ENCODE data around the gene DOK1. TPM values are rescaled to one million over a fixed set of nuclear protein-coding genes. Genes with fewer than 3 reads are reported as not detected.
A peak's percentile ranks its signal among the peaks of the same experiment; 100 is the strongest.

Gene DOK1
- 10.7 to 11.9 TPM (median 10.8 TPM) in 3 replicates for total RNA-seq

DNA sequence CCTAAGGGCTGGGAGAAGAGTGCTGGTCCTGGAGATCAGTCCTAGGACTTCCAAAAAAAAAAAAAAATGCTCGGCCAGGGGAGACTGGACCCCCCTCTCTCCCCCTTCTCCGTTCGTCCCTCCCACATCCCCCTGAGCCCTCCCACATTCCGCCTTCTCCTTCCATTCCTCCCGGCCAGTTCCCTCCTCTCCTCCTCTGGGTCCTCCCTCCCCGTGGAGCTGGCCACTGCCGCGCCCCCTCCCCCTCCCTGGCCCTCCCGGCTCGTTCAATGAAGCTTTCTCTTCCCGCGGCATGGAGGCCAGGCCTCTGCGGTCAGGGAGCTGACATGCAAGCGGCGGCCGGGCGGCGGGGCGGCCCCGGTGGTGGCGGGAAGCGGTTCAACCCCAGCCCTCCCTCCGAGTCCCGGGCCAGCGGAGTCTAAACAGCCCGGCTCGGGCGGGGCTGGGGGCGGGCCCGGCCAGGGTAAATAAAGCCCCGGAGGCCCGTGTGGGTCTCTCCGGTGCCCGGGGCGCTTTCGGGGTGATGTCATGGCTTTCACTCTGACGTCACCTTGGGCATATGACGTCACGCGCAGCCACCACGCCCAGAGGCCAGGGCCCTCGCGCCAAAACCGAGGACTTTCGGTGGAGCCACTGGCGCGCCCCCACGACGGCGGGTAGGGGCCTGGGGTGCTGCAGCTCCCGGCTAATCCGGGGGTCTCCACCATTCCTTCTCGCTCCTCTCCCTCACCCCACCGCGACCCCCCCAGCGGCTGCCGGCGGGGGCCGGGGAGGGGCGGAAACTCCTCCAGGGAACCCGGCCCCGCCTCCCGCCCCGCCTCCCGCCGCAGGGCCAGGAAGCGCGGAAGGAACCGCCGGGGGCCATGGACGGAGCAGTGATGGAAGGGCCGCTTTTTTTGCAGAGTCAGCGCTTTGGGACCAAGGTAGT is at the start of gene DOK1, which contains the start of gene LOXL3:
Gene DOK1, plus strand, starts transcription at position 829 of the 928 bp plus-strand sequence. Its CDS starts 35 bp downstream, at position 864.
Gene LOXL3, minus strand, starts transcription at position 51 of the 928 bp plus-strand sequence. CDS start 1,308 bp downstream, outside the sequence.
- peak within 1 kb of the TSS; percentile 87 for H3K27ac Mint-ChIP-seq
- TF ChIP-seq, protein P1, sequence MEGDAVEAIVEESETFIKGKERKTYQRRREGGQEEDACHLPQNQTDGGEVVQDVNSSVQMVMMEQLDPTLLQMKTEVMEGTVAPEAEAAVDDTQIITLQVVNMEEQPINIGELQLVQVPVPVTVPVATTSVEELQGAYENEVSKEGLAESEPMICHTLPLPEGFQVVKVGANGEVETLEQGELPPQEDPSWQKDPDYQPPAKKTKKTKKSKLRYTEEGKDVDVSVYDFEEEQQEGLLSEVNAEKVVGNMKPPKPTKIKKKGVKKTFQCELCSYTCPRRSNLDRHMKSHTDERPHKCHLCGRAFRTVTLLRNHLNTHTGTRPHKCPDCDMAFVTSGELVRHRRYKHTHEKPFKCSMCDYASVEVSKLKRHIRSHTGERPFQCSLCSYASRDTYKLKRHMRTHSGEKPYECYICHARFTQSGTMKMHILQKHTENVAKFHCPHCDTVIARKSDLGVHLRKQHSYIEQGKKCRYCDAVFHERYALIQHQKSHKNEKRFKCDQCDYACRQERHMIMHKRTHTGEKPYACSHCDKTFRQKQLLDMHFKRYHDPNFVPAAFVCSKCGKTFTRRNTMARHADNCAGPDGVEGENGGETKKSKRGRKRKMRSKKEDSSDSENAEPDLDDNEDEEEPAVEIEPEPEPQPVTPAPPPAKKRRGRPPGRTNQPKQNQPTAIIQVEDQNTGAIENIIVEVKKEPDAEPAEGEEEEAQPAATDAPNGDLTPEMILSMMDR (IDR thresholded peaks at IDR 0.05; ENCODE audit: unreplicated experiment): no peak
- H3K27me3 Mint-ChIP-seq (ENCODE audit: low read depth): peaks cover 19% of the 10 kb centered on the region
- peaks cover 24% of the 10 kb centered on the region for H3K4me1 Mint-ChIP-seq
- H3K36me3 Mint-ChIP-seq: peaks cover 3% of the 10 kb centered on the region
- peak within 1 kb of the TSS; percentile 79 for H3K4me3 Mint-ChIP-seq
- peak; percentile 65 to 82 for DNase-seq (ENCODE audit: low spot score in 2 of 2, unreplicated experiment in 2 of 2)
- H3K9me3 Mint-ChIP-seq: no peaks in the 10 kb centered on the region

DNA sequence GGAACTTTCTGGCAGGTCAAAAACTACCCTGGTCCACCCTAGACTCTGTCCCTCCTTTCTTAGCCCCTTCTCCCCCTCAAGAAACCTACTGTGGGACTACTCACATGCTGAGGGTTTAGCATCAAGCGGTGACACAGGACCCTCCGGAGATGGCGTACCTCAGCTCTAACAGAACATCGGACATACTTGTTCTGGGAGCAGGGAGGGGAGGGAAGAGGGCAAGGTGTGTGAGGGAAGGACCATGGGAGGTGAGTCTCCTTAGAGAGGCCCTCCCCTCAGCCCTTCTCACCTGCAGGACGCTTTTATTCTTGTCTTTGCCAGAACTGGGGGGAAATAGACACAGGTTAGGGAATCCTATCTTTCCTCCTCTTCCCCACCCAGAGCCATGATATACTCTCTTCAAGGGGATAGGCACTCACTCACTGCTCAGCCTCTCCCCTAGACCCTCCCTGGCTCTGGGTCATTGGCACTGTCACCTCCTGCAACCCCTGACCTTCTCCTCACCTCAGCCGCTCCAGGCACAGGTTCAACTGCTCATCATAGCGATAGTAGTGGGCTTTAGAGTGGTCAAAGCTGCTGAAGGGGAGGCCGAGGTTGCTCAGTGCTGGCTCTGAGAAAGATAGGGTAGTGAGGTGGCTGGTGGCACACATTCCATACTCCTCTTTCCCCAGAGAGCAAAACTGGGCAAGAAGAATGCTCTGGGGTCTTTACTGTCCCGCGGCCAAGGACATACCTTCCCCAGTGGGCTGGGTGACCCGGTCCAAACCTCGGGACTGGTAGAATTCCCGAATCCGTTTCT is 48.9 kb upstream of the DOK1 start:
- H3K27me3 Mint-ChIP-seq (ENCODE audit: low read depth): peaks cover 64% of the 10 kb centered on the region
- H3K4me1 Mint-ChIP-seq: peaks cover 44% of the 10 kb centered on the region
- H3K27ac Mint-ChIP-seq: no peak overlapping the region
- no peaks in the 10 kb centered on the region for H3K9me3 Mint-ChIP-seq
- TF ChIP-seq, protein P1 (IDR thresholded peaks at IDR 0.05; ENCODE audit: unreplicated experiment): no peak
- H3K36me3 Mint-ChIP-seq: peaks cover 16% of the 10 kb centered on the region
- no peak for DNase-seq (ENCODE audit: low spot score in 2 of 2, unreplicated experiment in 2 of 2)
- peak overlapping the region; percentile 18 for H3K4me3 Mint-ChIP-seq

DNA sequence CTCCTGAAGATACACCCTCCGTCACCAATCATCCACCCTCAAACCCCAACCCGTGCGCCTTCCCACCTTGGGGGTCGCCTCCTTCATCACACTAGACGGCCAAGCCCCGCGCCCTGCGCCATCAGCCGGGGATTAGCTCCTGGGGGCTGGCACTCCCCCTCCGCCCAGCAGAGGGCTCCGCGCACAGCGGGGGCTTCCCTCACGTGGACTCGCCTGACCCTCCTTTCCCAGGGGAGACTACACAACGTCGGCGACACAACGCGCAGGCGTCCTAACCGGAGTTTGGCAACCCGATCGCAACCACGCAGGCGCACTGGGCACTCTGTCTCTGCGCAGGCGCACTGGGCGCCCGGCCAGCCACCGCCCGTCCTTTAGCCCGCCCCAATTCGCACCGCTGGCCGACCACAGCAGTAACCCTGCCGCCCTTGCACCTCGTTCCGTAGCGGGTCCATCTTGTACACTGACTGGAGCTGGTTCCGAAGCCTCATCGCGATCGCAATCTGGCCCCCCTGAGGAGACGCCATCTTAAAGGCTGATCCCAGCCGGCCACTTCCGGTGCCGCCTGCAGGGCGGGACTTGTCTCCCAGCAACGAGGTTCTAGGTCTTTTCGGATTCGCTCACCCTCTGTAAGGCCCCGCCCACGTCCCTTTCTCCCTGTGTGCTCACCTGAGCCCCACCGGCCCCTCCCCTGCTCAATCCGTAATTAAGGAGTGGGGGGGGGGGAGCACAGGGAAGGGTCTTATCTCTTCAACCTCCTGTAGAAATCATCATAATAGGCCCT is 47.2 kb upstream of the DOK1 start, which contains the start of gene PCGF1:
Gene PCGF1, minus strand, starts transcription at position 551 of the 781 bp plus-strand sequence. Its CDS starts 27 bp downstream, at position 524.
- H3K4me3 Mint-ChIP-seq: peak within 1 kb of the TSS; percentile 96
- H3K9me3 Mint-ChIP-seq: no peaks in the 10 kb centered on the region
- H3K36me3 Mint-ChIP-seq: peaks cover 16% of the 10 kb centered on the region
- H3K27me3 Mint-ChIP-seq (ENCODE audit: low read depth): peaks cover 63% of the 10 kb centered on the region
- TF ChIP-seq, protein P1 (IDR thresholded peaks at IDR 0.05; ENCODE audit: unreplicated experiment): peak; percentile 35
- peak; percentile 95 to 98 for DNase-seq (ENCODE audit: low spot score in 2 of 2, unreplicated experiment in 2 of 2)
- peaks cover 35% of the 10 kb centered on the region for H3K4me1 Mint-ChIP-seq
- peak within 1 kb of the TSS; percentile 99 for H3K27ac Mint-ChIP-seq

DNA sequence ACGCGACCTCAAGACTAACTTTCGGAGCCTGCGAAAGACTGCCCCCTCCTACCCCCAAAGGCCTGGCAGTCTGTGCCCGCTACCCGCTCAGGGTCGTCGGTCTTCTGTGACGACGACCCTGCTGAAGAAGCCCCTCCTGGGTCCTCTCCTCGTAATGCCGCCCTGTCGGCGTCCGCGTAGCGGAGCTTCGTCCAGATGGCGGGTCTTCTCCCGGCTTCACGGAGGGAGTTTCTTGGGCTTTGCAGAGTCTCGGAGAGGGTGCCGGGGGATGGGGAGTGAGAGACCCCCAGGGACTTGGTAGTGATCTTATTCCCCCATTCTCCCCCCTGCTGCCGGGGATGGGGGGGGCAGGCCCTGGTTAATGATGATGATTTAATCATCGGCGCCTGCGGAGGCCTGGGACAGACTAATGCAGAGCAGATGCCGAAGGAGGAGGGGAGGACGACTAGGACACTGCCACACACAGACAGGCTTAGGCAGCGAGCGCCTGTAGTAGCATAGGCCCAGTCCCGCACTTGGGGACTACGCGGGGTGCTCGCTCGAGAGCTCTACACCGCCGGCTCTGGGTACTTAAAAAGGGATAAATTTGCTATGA is 46.5 kb upstream of the DOK1 start:
- peak overlapping the region; percentile 99 for H3K27ac Mint-ChIP-seq
- peak overlapping the region; percentile 96 for H3K4me3 Mint-ChIP-seq
- peaks cover 63% of the 10 kb centered on the region for H3K27me3 Mint-ChIP-seq (ENCODE audit: low read depth)
- DNase-seq (ENCODE audit: low spot score in 2 of 2, unreplicated experiment in 2 of 2): peak in 1 of 2 experiments; percentile 66
- TF ChIP-seq, protein P1 (IDR thresholded peaks at IDR 0.05; ENCODE audit: unreplicated experiment): no peak
- no peaks in the 10 kb centered on the region for H3K9me3 Mint-ChIP-seq
- H3K4me1 Mint-ChIP-seq: peaks cover 29% of the 10 kb centered on the region
- peaks cover 16% of the 10 kb centered on the region for H3K36me3 Mint-ChIP-seq
